H9 (cell line): ENCODE data around the gene ZNRF1. TPM values are rescaled to one million over a fixed set of nuclear protein-coding genes. Genes with fewer than 3 reads are reported as not detected.

ENCODE experiments used
- DNase-seq: peaks from one replicate; pipeline ENCODE4 v3.0.0-alpha.2; 2017
- H2AFZ ChIP-seq: one replicate; pipeline ENCODE4 v1.6.1; 2013; ENCODE audit warnings: mild to moderate bottlenecking, low read length, control low read depth, moderate library complexity
- H2AK5ac ChIP-seq: 2 replicates; pipeline ENCODE4 v1.6.1; 2013; ENCODE audit warnings: low read length, control low read depth, mixed read lengths; ENCODE audit not compliant: insufficient read length
- H2BK120ac ChIP-seq: one replicate; pipeline ENCODE4 v1.6.1; 2013; ENCODE audit warnings: low read depth, mild to moderate bottlenecking, low read length, control low read depth, inconsistent platforms; ENCODE audit not compliant: poor library complexity, severe bottlenecking
- H2BK12ac ChIP-seq: 2 replicates; pipeline ENCODE4 v1.6.1; 2013; ENCODE audit warnings: low read length, control low read depth, mixed read lengths, low read depth; ENCODE audit not compliant: insufficient read length
- H2BK15ac ChIP-seq: 2 replicates; pipeline ENCODE4 v1.6.1; 2013; ENCODE audit warnings: low read depth, low read length, control low read depth
- H2BK20ac ChIP-seq: one replicate; pipeline ENCODE4 v1.6.1; 2013; ENCODE audit warnings: low read depth, mild to moderate bottlenecking, low read length, control low read depth, inconsistent platforms; ENCODE audit not compliant: poor library complexity, severe bottlenecking
- H2BK5ac ChIP-seq: 2 replicates; pipeline ENCODE4 v1.6.1; 2013; ENCODE audit warnings: low read length, control low read depth, mixed read lengths; ENCODE audit not compliant: insufficient read length
- H3K14ac ChIP-seq: 2 replicates; pipeline ENCODE4 v1.6.1; 2013; ENCODE audit warnings: low read length, control low read depth; ENCODE audit not compliant: insufficient read depth
- H3K18ac ChIP-seq: 2 replicates; pipeline ENCODE4 v1.6.1; 2013; ENCODE audit warnings: low read depth, mild to moderate bottlenecking, mixed read lengths, low read length, control low read depth; ENCODE audit not compliant: insufficient read length
- H3K23ac ChIP-seq: 2 replicates; pipeline ENCODE4 v1.6.1; 2013; ENCODE audit warnings: low read length, control low read depth, mixed read lengths, low read depth; ENCODE audit not compliant: insufficient read length
- H3K23me2 ChIP-seq: 2 replicates; pipeline ENCODE4 v1.6.1; 2013; ENCODE audit warnings: low read depth, mild to moderate bottlenecking, mixed read lengths, low read length, control low read depth; ENCODE audit not compliant: insufficient read length, poor library complexity, severe bottlenecking
- H3K27ac ChIP-seq: 2 replicates; pipeline ENCODE4 v1.5.1; 2013; ENCODE audit warnings: low read length, control low read depth, mixed read lengths, low read depth; ENCODE audit not compliant: insufficient read length
- H3K27me3 ChIP-seq: 2 replicates; pipeline ENCODE4 v1.6.1; 2013; ENCODE audit warnings: low read length, control low read depth, inconsistent platforms; ENCODE audit not compliant: insufficient read depth
- H3K4ac ChIP-seq: 2 replicates; pipeline ENCODE4 v1.6.1; 2013; ENCODE audit warnings: low read depth, mild to moderate bottlenecking, control low read depth, inconsistent platforms, low read length, moderate library complexity
- H3K4me1 ChIP-seq: 2 replicates; pipeline ENCODE4 v1.6.1; 2013; ENCODE audit warnings: low read length, control low read depth, inconsistent platforms; ENCODE audit not compliant: insufficient read depth
- H3K4me2 ChIP-seq: 2 replicates; pipeline ENCODE4 v1.6.1; 2013; ENCODE audit warnings: low read length, control low read depth, mixed read lengths; ENCODE audit not compliant: insufficient read length, insufficient read depth
- H3K56ac ChIP-seq: 2 replicates; pipeline ENCODE4 v1.6.1; 2013; ENCODE audit warnings: low read depth, mild to moderate bottlenecking, mixed read lengths, low read length, control low read depth; ENCODE audit not compliant: insufficient read length
- H3K79me1 ChIP-seq: 2 replicates; pipeline ENCODE4 v1.6.1; 2013; ENCODE audit warnings: low read depth, mild to moderate bottlenecking, moderate library complexity, low read length, control low read depth, inconsistent platforms; ENCODE audit not compliant: insufficient read depth, poor library complexity, severe bottlenecking
- H3K79me2 ChIP-seq: 2 replicates; pipeline ENCODE4 v1.6.1; 2013; ENCODE audit warnings: low read length, control low read depth, inconsistent platforms; ENCODE audit not compliant: insufficient read depth
- H3K9ac ChIP-seq: 2 replicates; pipeline ENCODE4 v1.6.1; 2013; ENCODE audit warnings: low read length, control low read depth, mixed read lengths; ENCODE audit not compliant: insufficient read length; ENCODE audit errors: extremely low read depth
- H3K9me3 ChIP-seq: one replicate; pipeline ENCODE4 v1.6.1; 2013; ENCODE audit warnings: low read depth, low read length, inconsistent platforms; ENCODE audit not compliant: control insufficient read depth
- H3T11ph ChIP-seq: one replicate; pipeline ENCODE4 v1.6.1; 2013; ENCODE audit warnings: mild to moderate bottlenecking, low read length, control low read depth, inconsistent platforms
- H4K20me1 ChIP-seq: one replicate; pipeline ENCODE4 v1.6.1; 2013; ENCODE audit not compliant: control insufficient read depth, insufficient read length, insufficient read depth
- H4K5ac ChIP-seq: 2 replicates; pipeline ENCODE4 v1.6.1; 2013; ENCODE audit warnings: low read depth, mild to moderate bottlenecking, mixed read lengths, low read length, control low read depth; ENCODE audit not compliant: insufficient read length
- H4K8ac ChIP-seq: replicated peaks from 2 replicates; pipeline ENCODE4 v1.6.1; 2013; ENCODE audit warnings: low read length, control low read depth, mixed read lengths, low read depth; ENCODE audit not compliant: insufficient read length
- H4K91ac ChIP-seq: 2 replicates; pipeline ENCODE4 v1.6.1; 2013; ENCODE audit warnings: low read depth, mild to moderate bottlenecking, moderate library complexity, mixed read lengths, low read length, control low read depth; ENCODE audit not compliant: insufficient read length
- H3K27ac Mint-ChIP-seq, 3 experiments: 2 replicates in 2 of 3; 3 replicates in 1 of 3; pipeline ENCODE4 v1.8.0; 2020 to 2021; ENCODE audit warnings: mixed read lengths in 3 of 3, mild to moderate bottlenecking in 1 of 3, moderate library complexity in 1 of 3
- H3K27me3 Mint-ChIP-seq: 2 replicates; pipeline ENCODE4 v1.8.0; 2021; ENCODE audit warnings: low read depth, mild to moderate bottlenecking, moderate library complexity, mixed read lengths
- H3K36me3 Mint-ChIP-seq, 3 experiments: 2 replicates in 2 of 3; 3 replicates in 1 of 3; pipeline ENCODE4 v1.8.0; 2020 to 2021; ENCODE audit warnings: low read depth in 3 of 3, mixed read lengths in 3 of 3; ENCODE audit not compliant: insufficient read depth in 1 of 3
- H3K4me1 Mint-ChIP-seq, 2 experiments: 2 replicates each; pipeline ENCODE4 v1.8.0; 2020; ENCODE audit warnings: mixed read lengths in 2 of 2
- H3K4me3 Mint-ChIP-seq, 2 experiments: 2 replicates in 1 of 2; 3 replicates in 1 of 2; pipeline ENCODE4 v1.8.0; 2020 to 2021; ENCODE audit warnings: mild to moderate bottlenecking in 2 of 2, mixed read lengths in 2 of 2, moderate library complexity in 1 of 2
- H3K9me3 Mint-ChIP-seq, 2 experiments: 2 replicates in 1 of 2; 3 replicates in 1 of 2; pipeline ENCODE4 v1.8.0; 2020; ENCODE audit warnings: mild to moderate bottlenecking in 2 of 2, mixed read lengths in 2 of 2, moderate library complexity in 1 of 2
- CTCF ChIP-seq: fragments of 200-600 bp; sonication (generic); conservative IDR thresholded peaks from 3 replicates; pipeline ENCODE4 v1.8.0; 2021; ENCODE audit warnings: antibody characterized with exemption, mild to moderate bottlenecking
- WGBS: extraction: QIAGEN DNeasy Blood & Tissue Kit; methylation state at CpG from one replicate; pipeline ENCODE4 v1.1.7; 2013; ENCODE audit warnings: missing lambda C conversion rate, low lambda C conversion rate, mixed read lengths; ENCODE audit not compliant: insufficient read length; ENCODE audit errors: extremely low coverage; 5-methylcytosine and 5-hydroxymethylcytosine counted together
- total RNA-seq: library from RNA; stranded (reverse); gene quantifications from 2 replicates; pipeline ENCODE4 v1.2.1, GENCODE V29; 2021

ZNRF1 gene
- total RNA-seq, 1 experiment from 2014 or later = 49.6 TPM

- H3K27ac ChIP-seq = no peak overlapping the region
- H3K79me1 ChIP-seq = peaks cover 18% of the 10 kb centered on the region
Measured at GRCh38 chr16:75048054-75048453, 49.2 kb downstream of the ZNRF1 start.

More at GRCh38 chr16:75048054-75048453, 49.2 kb downstream of the ZNRF1 start:
- Histone ChIP-seq H3K4me2 (no peak overlapping the region), H2BK15ac (no peak overlapping the region), H3K9ac (no peak overlapping the region), H3K4ac (no peak overlapping the region), H4K20me1 (no peaks in the 10 kb centered on the region), H2BK120ac (no peak overlapping the region), H4K91ac (no peak overlapping the region), H3K23me2 (no peaks in the 10 kb centered on the region), H2BK12ac (no peak overlapping the region), H2BK5ac (no peak overlapping the region), H4K5ac (no peak overlapping the region), H2AK5ac (no peak overlapping the region), H2AFZ (no peak overlapping the region), H3T11ph (no peak overlapping the region), H4K8ac (no peak overlapping the region), H3K27me3 (no peaks in the 10 kb centered on the region), H3K23ac (no peak overlapping the region), H3K14ac (no peak overlapping the region), H2BK20ac (no peak overlapping the region), H3K4me1 (no peaks in the 10 kb centered on the region; the same call in 1 of the 2 replicates), H3K56ac (no peak overlapping the region), H3K18ac (no peak overlapping the region), H3K9me3 (no peaks in the 10 kb centered on the region), H3K79me2 (peaks cover 8% of the 10 kb centered on the region; the same call in 1 of the 2 replicates)
- no peak for TF ChIP-seq CTCF
- no peak for DNase-seq
- Mint-ChIP-seq H3K27ac (peak overlapping the region in 2 of 3 experiments; percentile 31 to 41; a peak in 2 of 7 replicates), H3K4me3 (no peak overlapping the region), H3K27me3 (no peaks in the 10 kb centered on the region), H3K36me3 (peaks cover 0 to 10% (median 5%) of the 10 kb centered on the region in 3 experiments; a peak in 3 of 7 replicates), H3K4me1 (peaks cover 15 to 22% of the 10 kb centered on the region in 2 experiments), H3K9me3 (peaks cover 0 to 2% of the 10 kb centered on the region in 2 experiments; a peak in 1 of 5 replicates)
- WGBS = no CpG with 5 or more reads among the region's 4 CpGs
